Measurements from ENCODE around the gene GRIN3B.

DNA sequence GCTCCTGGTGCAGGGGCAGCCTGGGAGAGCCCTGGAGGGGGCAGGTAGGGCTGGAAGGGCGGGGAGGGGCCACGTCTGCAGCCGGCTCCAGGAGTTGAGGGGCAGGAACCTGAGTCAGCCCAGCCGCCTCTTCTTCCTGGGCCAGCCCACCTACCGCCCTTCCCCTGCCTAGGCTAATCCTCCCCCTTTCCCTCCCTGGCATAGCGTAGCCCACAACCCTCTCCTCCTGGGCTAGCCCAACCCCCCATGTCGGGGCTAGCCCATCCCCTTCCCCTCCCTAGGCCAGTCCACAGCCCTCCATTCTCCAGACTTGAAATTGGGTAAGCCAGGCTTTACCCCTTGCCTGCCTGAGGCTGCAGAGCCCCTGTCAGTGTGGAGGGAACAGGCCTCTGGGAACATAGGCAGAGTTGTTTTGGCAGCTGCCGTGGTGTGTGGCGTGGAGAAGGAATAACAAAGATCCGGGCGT lies 36.7 kb upstream of the GRIN3B start:
- TF ChIP-seq, protein P1, sequence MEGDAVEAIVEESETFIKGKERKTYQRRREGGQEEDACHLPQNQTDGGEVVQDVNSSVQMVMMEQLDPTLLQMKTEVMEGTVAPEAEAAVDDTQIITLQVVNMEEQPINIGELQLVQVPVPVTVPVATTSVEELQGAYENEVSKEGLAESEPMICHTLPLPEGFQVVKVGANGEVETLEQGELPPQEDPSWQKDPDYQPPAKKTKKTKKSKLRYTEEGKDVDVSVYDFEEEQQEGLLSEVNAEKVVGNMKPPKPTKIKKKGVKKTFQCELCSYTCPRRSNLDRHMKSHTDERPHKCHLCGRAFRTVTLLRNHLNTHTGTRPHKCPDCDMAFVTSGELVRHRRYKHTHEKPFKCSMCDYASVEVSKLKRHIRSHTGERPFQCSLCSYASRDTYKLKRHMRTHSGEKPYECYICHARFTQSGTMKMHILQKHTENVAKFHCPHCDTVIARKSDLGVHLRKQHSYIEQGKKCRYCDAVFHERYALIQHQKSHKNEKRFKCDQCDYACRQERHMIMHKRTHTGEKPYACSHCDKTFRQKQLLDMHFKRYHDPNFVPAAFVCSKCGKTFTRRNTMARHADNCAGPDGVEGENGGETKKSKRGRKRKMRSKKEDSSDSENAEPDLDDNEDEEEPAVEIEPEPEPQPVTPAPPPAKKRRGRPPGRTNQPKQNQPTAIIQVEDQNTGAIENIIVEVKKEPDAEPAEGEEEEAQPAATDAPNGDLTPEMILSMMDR (IDR thresholded peaks at IDR 0.05): no peak
- no peak for TF ChIP-seq POLR2A (IDR thresholded peaks at IDR 0.05)
- TF ChIP-seq POLR2AphosphoS5 (IDR thresholded peaks at IDR 0.05; ENCODE audit: insufficient read depth in 1 of 2, low read depth in 1 of 2): no peak

Data from vagina (tissue), 2 donors.